ENCODE results near the gene ITGAV. TPM values are rescaled to one million over a fixed set of nuclear protein-coding genes. Genes with fewer than 3 reads are reported as not detected.

The ITGAV gene
- total RNA-seq, 1 donor from 2014 or later = 73.2 TPM

- DNase-seq = no peak
Observed at GRCh38 chr2:186670831-186671230, 81.0 kb downstream of the ITGAV start.

- no peak for DNase-seq
Observed at GRCh38 chr2:186675380-186675779, 85.5 kb downstream of the ITGAV start.

- DNase-seq = no peak
Observed at GRCh38 chr2:186683341-186683740, 93.5 kb downstream of the ITGAV start.

- no peak for DNase-seq
Observed at GRCh38 chr2:186687807-186688211, 98.0 kb downstream of the ITGAV start.

GRCh38 chr2:186688813-186689212 lies 99.0 kb downstream of the ITGAV start:
- no peak for DNase-seq

- DNase-seq = no peak
Observed at GRCh38 chr2:186690786-186691185, 100.9 kb downstream of the ITGAV start.

GRCh38 chr2:186691231-186691630 lies 101.4 kb downstream of the ITGAV start:
- no peak for DNase-seq

- DNase-seq = no peak
Observed at GRCh38 chr2:186691900-186692299, 102.0 kb downstream of the ITGAV start.

GRCh38 chr2:186693446-186693832 lies 103.6 kb downstream of the ITGAV start:
- no peak for DNase-seq

- DNase-seq = peak; percentile 6
Observed at GRCh38 chr2:186695081-186695756, 105.4 kb downstream of the ITGAV start.

- DNase-seq = no peak
Observed at GRCh38 chr2:186696290-186696689, 106.4 kb downstream of the ITGAV start.

GRCh38 chr2:186696804-186697203 lies 106.9 kb downstream of the ITGAV start:
- DNase-seq = no peak

GRCh38 chr2:186697536-186697935 lies 107.7 kb downstream of the ITGAV start:
- DNase-seq = no peak

- DNase-seq = no peak
Observed at GRCh38 chr2:186699742-186700141, 109.9 kb downstream of the ITGAV start.

GRCh38 chr2:186702006-186702405 lies 112.2 kb downstream of the ITGAV start:
- DNase-seq = no peak

GRCh38 chr2:186702501-186702900 lies 112.6 kb downstream of the ITGAV start:
- no peak for DNase-seq

GRCh38 chr2:186704897-186705296 lies 115.0 kb downstream of the ITGAV start:
- no peak for DNase-seq

GRCh38 chr2:186709529-186710450 lies 119.9 kb downstream of the ITGAV start:
- DNase-seq = no peak

GRCh38 chr2:186713691-186714090 lies 123.8 kb downstream of the ITGAV start:
- DNase-seq = no peak

- DNase-seq = no peak
Observed at GRCh38 chr2:186714611-186715010, 124.8 kb downstream of the ITGAV start.

- no peak for DNase-seq
Observed at GRCh38 chr2:186716004-186716403, 126.1 kb downstream of the ITGAV start.

- DNase-seq = peak; percentile 9
Observed at GRCh38 chr2:186716899-186717298, 127.0 kb downstream of the ITGAV start.

- no peak for DNase-seq
Observed at GRCh38 chr2:186717320-186718007, 127.6 kb downstream of the ITGAV start.
